SK-N-MC (cell line): ENCODE data around the gene DLG2.

Source experiments
- FOXP2 ChIP-seq: optimal IDR thresholded peaks from 2 replicates; pipeline ENCODE3; 2011; ENCODE audit warnings: mild to moderate bottlenecking, moderate library complexity; ENCODE audit not compliant: insufficient read depth; ENCODE audit errors: extremely low read length, control extremely low read depth
- POLR2AphosphoS5 ChIP-seq: IDR thresholded peaks from 2 replicates; pipeline ENCODE4 v1.6.1; 2012; ENCODE audit warnings: mild to moderate bottlenecking, low read depth, low read length, borderline replicate concordance

DNA sequence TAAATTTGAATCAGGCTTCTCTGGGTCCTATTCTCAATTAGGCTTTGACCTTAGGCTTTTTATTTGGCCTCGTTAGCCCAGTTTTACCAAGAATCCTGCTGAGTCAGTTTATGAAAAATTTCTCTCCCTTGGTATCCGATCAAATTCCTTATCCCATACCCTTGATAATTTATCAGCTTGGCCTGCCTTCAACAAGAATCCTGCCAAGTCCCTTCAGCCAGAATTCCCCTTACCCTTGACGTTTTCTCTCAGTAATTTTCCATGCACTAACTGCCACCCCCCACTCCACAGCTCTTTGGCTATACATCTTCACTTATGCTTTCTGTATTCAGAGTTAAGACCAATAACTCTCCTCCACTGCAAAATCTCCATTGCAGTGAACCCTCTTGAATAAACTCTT lies 1530.0 kb downstream of the DLG2 start:
- no peak for TF ChIP-seq POLR2AphosphoS5
- no peak for TF ChIP-seq FOXP2
